ENCODE results near the gene PHKB.

DNA sequence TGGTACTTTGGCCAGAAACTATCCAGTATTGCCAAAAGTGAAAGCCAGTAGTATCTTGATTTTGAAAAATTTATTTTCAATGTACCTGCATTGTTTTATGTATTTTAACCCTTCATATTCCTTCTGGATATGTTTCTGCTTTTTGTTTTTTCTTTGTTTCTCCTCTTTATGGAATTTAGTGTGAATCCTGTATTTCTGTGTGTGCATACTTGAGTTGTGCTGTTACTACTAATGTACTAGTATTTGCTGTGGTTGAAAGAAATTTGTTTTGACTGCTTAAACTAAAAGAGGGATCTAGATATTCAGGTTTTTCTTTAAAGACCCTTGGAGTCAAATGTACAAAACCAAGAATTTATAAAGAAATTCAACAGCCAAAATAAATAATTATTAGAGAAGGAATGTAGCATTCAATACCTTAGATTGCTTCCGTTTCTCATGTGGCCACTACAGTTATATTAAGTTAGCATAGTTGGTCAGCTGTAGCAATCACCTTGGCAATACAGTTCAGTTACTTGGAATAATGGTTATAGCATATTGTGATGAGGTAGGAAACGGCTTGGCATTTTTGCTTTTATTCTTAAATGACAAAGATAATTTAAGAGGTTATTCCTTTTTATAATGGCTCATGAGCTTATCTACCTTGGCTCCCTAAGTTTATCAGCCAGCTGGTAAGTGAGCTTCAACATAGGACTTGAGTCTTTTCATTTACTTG lies 4.9 kb downstream of the PHKB start:
- TF ChIP-seq, protein P1, sequence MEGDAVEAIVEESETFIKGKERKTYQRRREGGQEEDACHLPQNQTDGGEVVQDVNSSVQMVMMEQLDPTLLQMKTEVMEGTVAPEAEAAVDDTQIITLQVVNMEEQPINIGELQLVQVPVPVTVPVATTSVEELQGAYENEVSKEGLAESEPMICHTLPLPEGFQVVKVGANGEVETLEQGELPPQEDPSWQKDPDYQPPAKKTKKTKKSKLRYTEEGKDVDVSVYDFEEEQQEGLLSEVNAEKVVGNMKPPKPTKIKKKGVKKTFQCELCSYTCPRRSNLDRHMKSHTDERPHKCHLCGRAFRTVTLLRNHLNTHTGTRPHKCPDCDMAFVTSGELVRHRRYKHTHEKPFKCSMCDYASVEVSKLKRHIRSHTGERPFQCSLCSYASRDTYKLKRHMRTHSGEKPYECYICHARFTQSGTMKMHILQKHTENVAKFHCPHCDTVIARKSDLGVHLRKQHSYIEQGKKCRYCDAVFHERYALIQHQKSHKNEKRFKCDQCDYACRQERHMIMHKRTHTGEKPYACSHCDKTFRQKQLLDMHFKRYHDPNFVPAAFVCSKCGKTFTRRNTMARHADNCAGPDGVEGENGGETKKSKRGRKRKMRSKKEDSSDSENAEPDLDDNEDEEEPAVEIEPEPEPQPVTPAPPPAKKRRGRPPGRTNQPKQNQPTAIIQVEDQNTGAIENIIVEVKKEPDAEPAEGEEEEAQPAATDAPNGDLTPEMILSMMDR (IDR thresholded peaks at IDR 0.05; ENCODE audit: insufficient read depth, low read length): no peak
- TF ChIP-seq SPI1 (IDR thresholded peaks at IDR 0.05; ENCODE audit: borderline replicate concordance, low read depth) (no peak), POLR2AphosphoS5 (IDR thresholded peaks at IDR 0.05; ENCODE audit: low read depth) (no peak)
- TF ChIP-seq, protein P2, sequence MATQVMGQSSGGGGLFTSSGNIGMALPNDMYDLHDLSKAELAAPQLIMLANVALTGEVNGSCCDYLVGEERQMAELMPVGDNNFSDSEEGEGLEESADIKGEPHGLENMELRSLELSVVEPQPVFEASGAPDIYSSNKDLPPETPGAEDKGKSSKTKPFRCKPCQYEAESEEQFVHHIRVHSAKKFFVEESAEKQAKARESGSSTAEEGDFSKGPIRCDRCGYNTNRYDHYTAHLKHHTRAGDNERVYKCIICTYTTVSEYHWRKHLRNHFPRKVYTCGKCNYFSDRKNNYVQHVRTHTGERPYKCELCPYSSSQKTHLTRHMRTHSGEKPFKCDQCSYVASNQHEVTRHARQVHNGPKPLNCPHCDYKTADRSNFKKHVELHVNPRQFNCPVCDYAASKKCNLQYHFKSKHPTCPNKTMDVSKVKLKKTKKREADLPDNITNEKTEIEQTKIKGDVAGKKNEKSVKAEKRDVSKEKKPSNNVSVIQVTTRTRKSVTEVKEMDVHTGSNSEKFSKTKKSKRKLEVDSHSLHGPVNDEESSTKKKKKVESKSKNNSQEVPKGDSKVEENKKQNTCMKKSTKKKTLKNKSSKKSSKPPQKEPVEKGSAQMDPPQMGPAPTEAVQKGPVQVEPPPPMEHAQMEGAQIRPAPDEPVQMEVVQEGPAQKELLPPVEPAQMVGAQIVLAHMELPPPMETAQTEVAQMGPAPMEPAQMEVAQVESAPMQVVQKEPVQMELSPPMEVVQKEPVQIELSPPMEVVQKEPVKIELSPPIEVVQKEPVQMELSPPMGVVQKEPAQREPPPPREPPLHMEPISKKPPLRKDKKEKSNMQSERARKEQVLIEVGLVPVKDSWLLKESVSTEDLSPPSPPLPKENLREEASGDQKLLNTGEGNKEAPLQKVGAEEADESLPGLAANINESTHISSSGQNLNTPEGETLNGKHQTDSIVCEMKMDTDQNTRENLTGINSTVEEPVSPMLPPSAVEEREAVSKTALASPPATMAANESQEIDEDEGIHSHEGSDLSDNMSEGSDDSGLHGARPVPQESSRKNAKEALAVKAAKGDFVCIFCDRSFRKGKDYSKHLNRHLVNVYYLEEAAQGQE (IDR thresholded peaks at IDR 0.05; ENCODE audit: insufficient replicate concordance, low read depth): no peak
